B cell (primary cell): Measurements from ENCODE around the gene GLTP. TPM values are rescaled to one million over a fixed set of nuclear protein-coding genes. Genes with fewer than 3 reads are reported as not detected.

ENCODE experiments used
- ATAC-seq: fragments of 200-7000 bp; cut with Tn5 transposase; one replicate; pipeline ENCODE4 v1.10.0; 2021; ENCODE audit warnings: low read depth, mild to moderate bottlenecking, moderate number of reproducible peaks, moderate library complexity
- CTCF ChIA-PET: fragments of 350-600 bp; sonication (Branson Sonifier 250); formaldehyde crosslinking; loops from one replicate; lab custom pipeline; 2021; ENCODE audit warnings: antibody characterized with exemption, inconsistent platforms; lab: Charles Lee
- POLR2A ChIA-PET: fragments of 350-600 bp; sonication (Branson Sonifier 250); formaldehyde crosslinking; loops from one replicate; lab custom pipeline; 2021; ENCODE audit warnings: antibody characterized with exemption; lab: Charles Lee
- DNase-seq: peaks from one replicate; pipeline ENCODE4 v3.0.0; 2013
- H2AFZ ChIP-seq: 2 replicates; pipeline ENCODE4 v1.6.1; 2012; ENCODE audit warnings: mild to moderate bottlenecking, low read depth, low read length; ENCODE audit not compliant: insufficient read depth, poor library complexity, severe bottlenecking
- H3K27ac ChIP-seq, 2 donors: 1 replicate in 1 of 2; 2 replicates in 1 of 2; pipeline ENCODE4 v1.5.1; 2012 to 2013; ENCODE audit warnings: low read length in 2 of 2, mild to moderate bottlenecking in 2 of 2, moderate library complexity in 1 of 2
- H3K27me3 ChIP-seq, 4 experiments: fragments of 200-600 bp in 1 of 4; sonication (generic) in 1 of 4; replicated peaks in 1 of 4; 1 replicate in 2 of 4; 2 replicates in 2 of 4; pipeline versions ENCODE4 v1.6.1 to v1.7.0; 2013 to 2016; ENCODE audit warnings: low read length in 3 of 4, mild to moderate bottlenecking in 2 of 4, mixed read lengths in 1 of 4, moderate library complexity in 1 of 4; ENCODE audit not compliant: insufficient read depth in 4 of 4, control insufficient read depth in 3 of 4; ENCODE audit errors: control extremely low read depth in 1 of 4
- H3K36me3 ChIP-seq, 2 experiments: replicated peaks in 1 of 2; 1 replicate in 1 of 2; 2 replicates in 1 of 2; pipeline versions ENCODE4 v1.6.1 to v1.7.1; 2013; ENCODE audit warnings: low read length in 1 of 2; ENCODE audit not compliant: insufficient read depth in 2 of 2, control insufficient read depth in 1 of 2; ENCODE audit errors: control extremely low read depth in 1 of 2, extremely low read depth in 1 of 2
- H3K4me1 ChIP-seq, 2 donors: fragments of 200-600 bp in 1 of 2; sonication (generic) in 1 of 2; 1 replicate in 1 of 2; 2 replicates in 1 of 2; pipeline versions ENCODE4 v1.5.1 to v1.6.1; 2013 to 2017; ENCODE audit warnings: low read length in 2 of 2; ENCODE audit not compliant: control insufficient read depth in 2 of 2, insufficient read depth in 2 of 2
- H3K4me2 ChIP-seq: replicated peaks from 2 replicates; pipeline ENCODE3; 2012; ENCODE audit warnings: mild to moderate bottlenecking, low read depth, low read length; ENCODE audit not compliant: poor library complexity, severe bottlenecking
- H3K4me3 ChIP-seq, 5 experiments: fragments of 200-600 bp in 1 of 5; sonication (generic) in 1 of 5; 1 replicate in 3 of 5; 2 replicates in 2 of 5; pipeline versions ENCODE4 v1.5.1 to v1.7.0; 2011 to 2016; ENCODE audit warnings: low read length in 4 of 5, mild to moderate bottlenecking in 4 of 5, low read depth in 2 of 5, control low read depth in 1 of 5, moderate library complexity in 1 of 5; ENCODE audit not compliant: insufficient read depth in 1 of 5; ENCODE audit errors: control extremely low read depth in 1 of 5, extremely low read depth in 1 of 5
- H3K79me2 ChIP-seq: fragments of 200-600 bp; sonication (generic); one replicate; pipeline ENCODE4 v1.6.0; 2016; ENCODE audit warnings: low read length; ENCODE audit not compliant: control insufficient read depth, insufficient read depth
- H3K9ac ChIP-seq: fragments of 200-600 bp; sonication (generic); 2 replicates; pipeline ENCODE4 v1.6.1; 2017; ENCODE audit warnings: mild to moderate bottlenecking, low read length, moderate library complexity
- H3K9me3 ChIP-seq, 3 donors: one replicate each; pipeline versions ENCODE4 v1.6.1 to v1.7.1; 2013; ENCODE audit warnings: low read length in 2 of 3; ENCODE audit not compliant: control insufficient read depth in 2 of 3, insufficient read depth in 1 of 3; ENCODE audit errors: control extremely low read depth in 1 of 3
- H4K20me1 ChIP-seq: 2 replicates; pipeline ENCODE4 v1.6.0; 2012; ENCODE audit warnings: mild to moderate bottlenecking, low read length; ENCODE audit not compliant: insufficient read depth, control insufficient read depth, poor library complexity, severe bottlenecking
- H3K27ac Mint-ChIP-seq: one replicate; pipeline ENCODE4 v1.8.0; 2021; ENCODE audit warnings: mixed read lengths
- H3K27me3 Mint-ChIP-seq: one replicate; pipeline ENCODE4 v1.8.0; 2021; ENCODE audit warnings: mixed read lengths
- H3K4me1 Mint-ChIP-seq: one replicate; pipeline ENCODE4 v1.8.0; 2021; ENCODE audit warnings: mixed read lengths
- H3K4me3 Mint-ChIP-seq: one replicate; pipeline ENCODE4 v1.8.0; 2021; ENCODE audit warnings: mixed read lengths
- H3K9me3 Mint-ChIP-seq: one replicate; pipeline ENCODE4 v1.8.0; 2022; ENCODE audit warnings: mixed read lengths; ENCODE audit not compliant: insufficient read depth
- CTCF ChIP-seq: fragments of 200-600 bp; IDR thresholded peaks from one replicate; pipeline ENCODE4 v1.8.0; 2022; ENCODE audit warnings: antibody characterized with exemption, mild to moderate bottlenecking
- EZH2 ChIP-seq: IDR thresholded peaks from 2 replicates; pipeline ENCODE4 v1.6.1; 2012; ENCODE audit warnings: borderline replicate concordance, low read depth, mild to moderate bottlenecking, moderate library complexity, low read length; ENCODE audit not compliant: insufficient read depth, poor library complexity, severe bottlenecking
- WGBS: methylation state at CpG from one replicate; pipeline ENCODE4 v1.1.5; 2013; ENCODE audit warnings: missing lambda C conversion rate; ENCODE audit not compliant: insufficient coverage; 5-methylcytosine and 5-hydroxymethylcytosine counted together
- intact Hi-C: fragments of 100-400 bp; cut with micrococcal nuclease; formaldehyde crosslinking; loops from one replicate; pipeline ENCODE4 v1.10.0; 2022
- polyA plus RNA-seq: library from polyadenylated mRNA; depleted of rRNA; stranded (reverse); fragments of >200 nt; gene quantifications from 2 replicates; pipeline ENCODE4 v1.2.3, GENCODE V29; 2012
- total RNA-seq, 2 donors: library from RNA; stranded (reverse); fragments of 120-200 nt in 1 of 2; gene quantifications; 1 replicate in 1 of 2; 2 replicates in 1 of 2; pipeline versions ENCODE4 v1.2.3 to v1.2.4, GENCODE V29; 2013 to 2022

The GLTP gene
- total and polyA plus RNA-seq, 2 donors (not counting 1 experiment from before 2014, with no cell fraction given) = 18.7 to 24.9 TPM

GRCh38 chr12:109833307-109834189 lies 46.8 kb downstream of the GLTP start, which contains the start of gene TRPV4:
Gene TRPV4 (minus strand): TSS chr12:109833398. CDS start chr12:109814796, 18,602 bp downstream.
- Mint-ChIP-seq H3K27me3 (peaks cover 24% of the 10 kb centered on the region), H3K4me3 (no peak within 1 kb of the TSS), H3K27ac (no peak within 1 kb of the TSS), H3K4me1 (peaks cover 4% of the 10 kb centered on the region), H3K9me3 (no peaks in the 10 kb centered on the region)
- H3K9me3 ChIP-seq = no peaks in the 10 kb centered on the region
- ATAC-seq (no peak), DNase-seq (no peak)
- H3K4me3 ChIP-seq = no peak within 1 kb of the TSS
- no peak for TF ChIP-seq CTCF
- no peak for TF ChIP-seq EZH2
- H3K36me3 ChIP-seq = no peaks in the 10 kb centered on the region
- ChIA-PET POLR2A (no interaction called here), CTCF (interaction anchor here (4.0 kb wide), 1 partner anchor 12 kb away, joined by 17 read pairs; no protein-coding TSS in a partner anchor)
- WGBS = 23% methylated on average over 63 of the region's 67 CpGs
- no peaks in the 10 kb centered on the region for H4K20me1 ChIP-seq
- H2AFZ ChIP-seq = no peak within 1 kb of the TSS
- H3K9ac ChIP-seq = no peak within 1 kb of the TSS
- H3K27me3 ChIP-seq = peaks cover 0 to 40% (median 10%) of the 10 kb centered on the region in 4 experiments
- no peaks in the 10 kb centered on the region for H3K4me1 ChIP-seq
- no peaks in the 10 kb centered on the region for H3K79me2 ChIP-seq
- intact Hi-C loops = no loop called here
- no peak within 1 kb of the TSS for H3K27ac ChIP-seq
- H3K4me2 ChIP-seq = peak within 1 kb of the TSS; percentile 33
